HG03135 (cell line): ENCODE data around the gene CPA5.

Experiments
- ATAC-seq: cut with Tn5 transposase; IDR thresholded peaks from one replicate; pipeline ENCODE4 v1.9.1; 2021; ENCODE audit warnings: mild to moderate bottlenecking, moderate library complexity; ENCODE audit not compliant: unreplicated experiment

CPA5 gene

GRCh38 chr7:130329681-130330080, 14.9 kb upstream of the CPA5 start:
- ATAC-seq, result no peak

GRCh38 chr7:130332259-130333053, 12.2 kb upstream of the CPA5 start:
- no peak for ATAC-seq

GRCh38 chr7:130333832-130334231, 10.8 kb upstream of the CPA5 start:
- no peak for ATAC-seq

- ATAC-seq, result no peak
Measured at GRCh38 chr7:130334274-130334673, 10.3 kb upstream of the CPA5 start.

GRCh38 chr7:130337410-130337971, 7.1 kb upstream of the CPA5 start:
- ATAC-seq, result no peak

GRCh38 chr7:130338233-130338632, 6.4 kb upstream of the CPA5 start:
- no peak for ATAC-seq

- no peak for ATAC-seq
Measured at GRCh38 chr7:130341882-130342281, 2.7 kb upstream of the CPA5 start.

GRCh38 chr7:130342701-130343380, 1.8 kb upstream of the CPA5 start:
- no peak for ATAC-seq

GRCh38 chr7:130345136-130345535, 520 bp downstream of the CPA5 start:
- no peak for ATAC-seq

GRCh38 chr7:130345725-130346124, 1.1 kb downstream of the CPA5 start:
- ATAC-seq, result no peak

GRCh38 chr7:130346177-130346905, 1.7 kb downstream of the CPA5 start:
- ATAC-seq, result no peak

GRCh38 chr7:130346941-130347340, 2.3 kb downstream of the CPA5 start:
- ATAC-seq, result no peak

- ATAC-seq, result no peak
Measured at GRCh38 chr7:130349911-130350782, 5.5 kb downstream of the CPA5 start.

- no peak for ATAC-seq
Measured at GRCh38 chr7:130350945-130351790, 6.6 kb downstream of the CPA5 start.

- no peak for ATAC-seq
Measured at GRCh38 chr7:130351791-130352090, 7.1 kb downstream of the CPA5 start.

GRCh38 chr7:130352194-130353074, 7.8 kb downstream of the CPA5 start:
- no peak for ATAC-seq

- no peak for ATAC-seq
Measured at GRCh38 chr7:130353196-130353595, 8.6 kb downstream of the CPA5 start.

GRCh38 chr7:130356121-130356875, 11.7 kb downstream of the CPA5 start:
- ATAC-seq, result no peak
